Suprapubic skin (tissue), 3 donors: ENCODE measurements around the gene HIBCH.

Experiments used
- CTCF ChIP-seq, 2 donors: fragments of 200-600 bp in 1 of 2; fragments of 450-650 bp in 1 of 2; sonication (generic) in 1 of 2; IDR thresholded peaks; one replicate each; pipeline ENCODE4 v1.5.1; 2016 to 2019; ENCODE audit warnings: antibody characterized with exemption in 2 of 2, mild to moderate bottlenecking in 1 of 2, moderate library complexity in 1 of 2
- EP300 ChIP-seq: sonication (generic); formaldehyde crosslinking; IDR thresholded peaks from one replicate; pipeline ENCODE4 v1.6.1; 2017; ENCODE audit warnings: antibody characterized with exemption
- POLR2A ChIP-seq, 2 donors: fragments of 450-650 bp; IDR thresholded peaks; one replicate each; pipeline ENCODE4 v1.6.1; 2017; ENCODE audit warnings: antibody characterized with exemption in 2 of 2, mild to moderate bottlenecking in 2 of 2, moderate library complexity in 2 of 2

- TF ChIP-seq CTCF (IDR thresholded peaks at IDR 0.05) (no peak), EP300 (no peak), POLR2A (IDR thresholded peaks at IDR 0.05) (no peak)
These were observed 105.9 kb downstream of the HIBCH start for GRCh38 chr2:190213441-190214335.
